CD4-positive, CD25-positive, alpha-beta regulatory T cell (primary cell): ENCODE results near the gene IDI1. TPM values are rescaled to one million over a fixed set of nuclear protein-coding genes. Genes with fewer than 3 reads are reported as not detected.
A peak's percentile ranks its signal among the peaks of the same experiment; 100 is the strongest.

Source experiments
- ATAC-seq, 2 donors: fragments of 150-1000 bp; cut with Tn5 transposase; one replicate each; pipeline ENCODE4 v1.10.0; 2021; ENCODE audit warnings: low read depth in 2 of 2, moderate number of reproducible peaks in 2 of 2, moderate library complexity in 1 of 2
- DNase-seq, 3 donors: peaks; one replicate each; pipeline versions ENCODE4 v3.0.0 to v3.0.0-alpha.2; 2012 to 2022; ENCODE audit warnings: mixed read lengths in 1 of 3
- H3K27ac ChIP-seq: one replicate; pipeline ENCODE4 v1.7.0; 2013; ENCODE audit warnings: mild to moderate bottlenecking, low read length; ENCODE audit not compliant: insufficient read depth, poor library complexity, severe bottlenecking
- H3K27me3 ChIP-seq: one replicate; pipeline ENCODE4 v1.7.0; 2013; ENCODE audit warnings: low read length; ENCODE audit not compliant: control insufficient read depth, insufficient read depth
- H3K36me3 ChIP-seq: one replicate; pipeline ENCODE4 v1.7.0; 2013; ENCODE audit warnings: mild to moderate bottlenecking, low read length, moderate library complexity; ENCODE audit not compliant: control insufficient read depth, insufficient read depth
- H3K4me1 ChIP-seq: 2 replicates; pipeline ENCODE4 v1.7.0; 2013; ENCODE audit warnings: mild to moderate bottlenecking, low read length; ENCODE audit not compliant: insufficient read depth, control insufficient read depth, poor library complexity, severe bottlenecking
- H3K4me3 ChIP-seq: one replicate; pipeline ENCODE4 v1.7.0; 2013; ENCODE audit warnings: low read depth, mild to moderate bottlenecking, low read length, moderate library complexity
- H3K9me3 ChIP-seq, 2 experiments: 1 replicate in 1 of 2; 2 replicates in 1 of 2; pipeline ENCODE4 v1.7.0; 2013; ENCODE audit warnings: low read length in 2 of 2, mild to moderate bottlenecking in 1 of 2, moderate library complexity in 1 of 2; ENCODE audit not compliant: control insufficient read depth in 2 of 2
- H3K27ac Mint-ChIP-seq, 3 donors: one replicate each; pipeline ENCODE4 v1.8.0; 2020 to 2022; ENCODE audit warnings: mild to moderate bottlenecking in 3 of 3, mixed read lengths in 3 of 3, moderate library complexity in 2 of 3
- H3K27me3 Mint-ChIP-seq: one replicate; pipeline ENCODE4 v1.8.0; 2022; ENCODE audit warnings: mild to moderate bottlenecking, mixed read lengths
- H3K36me3 Mint-ChIP-seq: one replicate; pipeline ENCODE4 v1.8.0; 2020; ENCODE audit warnings: mixed read lengths
- H3K4me1 Mint-ChIP-seq, 4 donors: one replicate each; pipeline ENCODE4 v1.8.0; 2020 to 2022; ENCODE audit warnings: mixed read lengths in 4 of 4, mild to moderate bottlenecking in 1 of 4
- H3K4me3 Mint-ChIP-seq, 4 donors: one replicate each; pipeline ENCODE4 v1.8.0; 2020 to 2022; ENCODE audit warnings: mild to moderate bottlenecking in 4 of 4, mixed read lengths in 4 of 4, moderate library complexity in 3 of 4
- H3K9me3 Mint-ChIP-seq, 7 donors: one replicate each; pipeline ENCODE4 v1.8.0; 2020 to 2022; ENCODE audit warnings: mixed read lengths in 7 of 7, mild to moderate bottlenecking in 3 of 7, moderate library complexity in 2 of 7
- polyA plus RNA-seq, 4 donors: library from polyadenylated mRNA; unstranded; fragments of 300-500 nt; fragmentation: Illumina TruSeq; gene quantifications; one replicate each; pipeline ENCODE4 v1.2.3, GENCODE V29; 2021
- total RNA-seq: library from RNA; stranded (reverse); gene quantifications from one replicate; pipeline ENCODE4 v1.2.3, GENCODE V29; 2022

The IDI1 gene
- total RNA-seq (179 TPM), polyA plus RNA-seq (10 to 100 TPM; 47.0 to 58.6 (median 49.9) TPM)

DNA sequence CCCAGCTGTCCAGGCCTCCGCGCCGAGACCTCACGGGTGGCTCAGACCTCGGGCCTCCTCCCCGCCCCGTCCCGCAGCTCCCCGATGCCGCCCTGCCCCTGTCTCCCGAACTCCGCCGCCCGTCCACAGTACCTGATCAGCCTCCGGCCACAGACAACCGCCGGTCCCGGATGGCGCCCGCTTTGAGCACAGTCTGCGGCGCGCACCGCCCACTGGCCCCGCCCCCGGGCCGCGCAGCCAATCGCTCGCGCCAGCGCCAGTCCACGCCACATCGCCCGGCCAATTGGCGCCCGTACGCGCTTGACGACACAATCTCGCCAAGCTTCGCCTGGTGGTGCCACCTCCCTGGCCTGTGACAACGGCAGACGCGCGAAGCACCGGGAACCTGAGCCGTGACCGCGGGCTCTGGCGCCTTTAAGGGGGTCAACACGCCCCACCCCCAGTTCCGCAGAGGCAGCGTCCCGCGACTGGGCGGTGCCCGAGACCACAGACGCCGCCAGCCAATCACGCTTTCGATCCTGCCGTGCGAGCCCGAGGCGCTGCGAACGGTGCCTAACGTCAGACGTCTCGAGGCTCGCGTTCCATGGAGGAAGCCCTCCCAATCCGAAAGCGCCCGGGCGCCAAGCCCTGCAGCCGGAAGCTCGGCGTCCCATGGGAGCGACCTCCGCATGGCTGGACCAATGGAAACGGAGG, at the start of gene IDI1:
IDI1 (minus strand) TSS at position 388 of the 693 bp plus-strand sequence; CDS start at position 272, 116 bp downstream.
- Histone ChIP-seq H3K9me3 (no peaks in the 10 kb centered on the region), H3K4me1 (peaks cover 51% of the 10 kb centered on the region), H3K4me3 (peak within 1 kb of the TSS; percentile 95), H3K27ac (peak within 1 kb of the TSS; percentile 99), H3K27me3 (no peaks in the 10 kb centered on the region), H3K36me3 (peaks cover 12% of the 10 kb centered on the region)
- Mint-ChIP-seq H3K27ac (peak within 1 kb of the TSS; percentile 98 to 99 (median 98)), H3K4me3 (peak within 1 kb of the TSS; percentile 94 to 99 (median 97)), H3K36me3 (no peaks in the 10 kb centered on the region), H3K4me1 (peaks cover 42 to 80% (median 60%) of the 10 kb centered on the region in 4 donors), H3K27me3 (no peaks in the 10 kb centered on the region), H3K9me3 (no peaks in the 10 kb centered on the region)
- DNase-seq (peak; percentile 95 to 98 (median 98)), ATAC-seq (peak; percentile 85 to 87)

DNA sequence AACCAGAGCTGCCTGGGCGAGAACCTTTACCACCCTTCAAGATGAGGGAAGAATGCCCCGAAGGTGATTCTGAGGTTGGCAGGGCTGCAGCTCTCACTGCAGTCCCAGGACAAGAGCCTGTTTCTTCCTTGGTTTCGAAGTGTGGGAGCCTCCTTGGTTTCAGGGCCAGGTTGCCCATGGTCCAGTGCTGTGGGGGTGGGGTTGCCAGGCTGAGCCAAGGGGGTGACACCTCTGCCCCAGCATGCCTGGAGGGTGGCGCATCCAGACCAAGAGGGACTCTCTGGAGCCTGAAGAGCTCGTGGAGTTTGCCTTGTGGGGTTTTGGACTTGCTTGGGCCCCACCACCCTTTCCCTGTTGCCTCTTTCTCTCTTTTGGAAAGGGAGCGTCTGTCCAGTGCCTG, 48.5 kb upstream of the IDI1 start:
- Mint-ChIP-seq H3K9me3 (no peaks in the 10 kb centered on the region), H3K4me3 (no peak overlapping the region), H3K36me3 (peaks cover 26% of the 10 kb centered on the region), H3K4me1 (peaks cover 0 to 11% (median 5%) of the 10 kb centered on the region in 4 donors), H3K27ac (peak overlapping the region in 1 of 3 donors; percentile 52), H3K27me3 (no peaks in the 10 kb centered on the region)
- no peak overlapping the region for H3K4me3 ChIP-seq
- no peaks in the 10 kb centered on the region for H3K27me3 ChIP-seq
- DNase-seq: no peak
- H3K36me3 ChIP-seq: peaks cover 92% of the 10 kb centered on the region
- no peaks in the 10 kb centered on the region for H3K9me3 ChIP-seq
- no peak for ATAC-seq
- H3K4me1 ChIP-seq: no peaks in the 10 kb centered on the region
- no peak overlapping the region for H3K27ac ChIP-seq

DNA sequence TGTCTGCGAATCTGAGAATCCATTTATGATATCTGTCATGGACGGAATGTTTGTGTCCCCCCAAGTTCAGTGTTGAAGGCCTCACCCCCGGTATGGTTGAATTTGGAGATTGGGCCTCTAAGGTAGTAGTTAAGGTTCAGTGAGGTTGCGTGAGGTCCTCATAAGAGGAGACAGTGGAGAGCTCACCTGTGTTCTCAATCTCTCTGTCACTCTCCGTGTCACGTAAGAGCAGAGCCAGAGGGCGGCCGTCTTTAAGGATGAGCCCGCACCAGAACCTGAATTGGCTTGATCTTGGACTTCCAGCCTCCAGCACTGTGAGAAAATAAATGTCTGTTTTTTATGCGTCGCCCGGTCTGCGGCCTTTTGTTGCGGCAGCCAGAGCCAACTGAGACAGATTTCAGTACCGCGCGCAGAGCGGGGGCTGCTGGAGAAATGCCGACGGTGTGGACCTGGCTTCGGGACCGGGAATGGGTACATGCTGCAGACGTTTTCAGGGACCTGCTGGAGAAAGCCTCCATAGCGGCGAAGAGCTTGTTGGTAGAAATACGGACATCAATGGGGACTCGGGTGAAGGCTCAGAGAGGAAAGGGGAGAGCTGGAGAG, 47.5 kb upstream of the IDI1 start:
- H3K27ac Mint-ChIP-seq: no peak overlapping the region
- Histone ChIP-seq H3K27ac (no peak overlapping the region), H3K4me3 (no peak overlapping the region), H3K27me3 (no peaks in the 10 kb centered on the region), H3K4me1 (no peaks in the 10 kb centered on the region), H3K9me3 (no peaks in the 10 kb centered on the region), H3K36me3 (peaks cover 85% of the 10 kb centered on the region)
- no peaks in the 10 kb centered on the region for H3K27me3 Mint-ChIP-seq
- ATAC-seq: no peak
- H3K4me3 Mint-ChIP-seq: no peak overlapping the region
- peaks cover 19% of the 10 kb centered on the region for H3K36me3 Mint-ChIP-seq
- no peak for DNase-seq
- no peaks in the 10 kb centered on the region for H3K9me3 Mint-ChIP-seq
- H3K4me1 Mint-ChIP-seq: peaks cover 0 to 5% (median 3%) of the 10 kb centered on the region in 4 donors

DNA sequence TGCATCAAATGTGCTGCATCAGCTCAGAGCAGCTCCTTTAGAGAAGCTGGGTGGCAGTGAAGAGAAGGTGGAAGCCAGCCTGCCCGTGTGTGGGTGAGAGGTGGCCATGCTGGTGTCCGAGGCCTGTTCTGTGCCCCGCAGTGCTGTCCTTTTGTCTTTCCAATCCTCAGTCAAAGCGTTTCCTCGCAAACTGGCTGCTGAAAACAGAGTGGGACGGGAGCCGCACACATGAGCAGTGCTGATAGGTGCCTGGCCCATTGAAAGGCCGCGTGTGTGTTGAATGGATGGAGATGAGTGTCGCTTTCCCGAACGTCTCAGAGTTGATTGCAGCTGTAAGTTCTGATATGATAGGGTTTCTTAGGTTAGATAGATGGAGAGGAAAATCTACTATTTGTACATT, 46.6 kb upstream of the IDI1 start:
- ATAC-seq: no peak
- Histone ChIP-seq H3K9me3 (no peaks in the 10 kb centered on the region), H3K4me3 (no peak overlapping the region), H3K36me3 (peaks cover 87% of the 10 kb centered on the region), H3K27me3 (no peaks in the 10 kb centered on the region), H3K4me1 (no peaks in the 10 kb centered on the region), H3K27ac (no peak overlapping the region)
- H3K4me3 Mint-ChIP-seq: no peak overlapping the region
- no peak for DNase-seq
- H3K4me1 Mint-ChIP-seq: peaks cover 0 to 5% (median 3%) of the 10 kb centered on the region in 4 donors
- no peaks in the 10 kb centered on the region for H3K27me3 Mint-ChIP-seq
- H3K36me3 Mint-ChIP-seq: peaks cover 16% of the 10 kb centered on the region
- no peaks in the 10 kb centered on the region for H3K9me3 Mint-ChIP-seq
- no peak overlapping the region for H3K27ac Mint-ChIP-seq

DNA sequence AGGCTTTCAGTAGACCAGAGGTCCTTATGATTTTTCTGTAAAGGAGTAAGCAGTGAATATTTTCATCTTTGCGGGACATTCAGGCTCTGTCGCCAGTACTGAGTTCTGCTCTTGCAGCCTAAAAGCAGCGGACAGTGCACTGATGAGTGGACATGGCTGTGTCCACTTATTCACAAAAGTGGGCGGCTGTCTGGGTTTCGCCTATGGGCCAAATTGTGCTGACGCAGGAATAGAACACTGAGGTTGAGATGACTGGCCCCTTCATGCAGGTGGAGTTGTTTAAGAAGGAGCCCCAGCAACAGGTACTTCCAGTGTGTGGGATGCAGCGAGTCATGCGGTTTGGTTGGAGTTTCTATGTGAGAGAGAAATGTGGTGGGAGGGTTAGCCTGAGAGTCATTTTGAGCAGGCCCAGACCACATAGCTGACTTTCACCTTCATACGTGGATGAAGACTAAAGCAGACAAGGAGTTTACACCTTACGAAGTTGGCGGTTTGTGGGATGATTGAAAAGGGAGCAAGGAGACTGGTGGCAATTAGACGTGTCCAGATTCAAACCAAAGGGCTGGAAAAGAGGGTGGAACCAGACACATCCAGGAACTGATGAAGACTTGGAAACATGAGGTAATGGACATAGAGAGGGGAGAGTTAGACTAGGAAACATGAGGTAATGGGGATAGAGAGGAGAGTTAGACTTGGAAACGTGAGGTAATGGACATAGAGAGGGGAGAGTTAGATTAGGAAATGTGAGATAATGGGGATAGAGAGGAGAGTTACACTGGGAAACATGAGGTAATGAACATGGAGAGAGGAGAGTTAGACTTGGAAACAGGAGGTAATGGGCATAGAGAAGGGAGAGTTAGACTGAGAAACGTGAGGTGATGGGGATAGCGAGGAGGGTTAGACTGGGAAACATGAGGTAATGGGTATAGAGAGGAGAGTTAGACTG, 45.5 kb upstream of the IDI1 start:
- Histone ChIP-seq H3K4me3 (no peak overlapping the region), H3K4me1 (no peaks in the 10 kb centered on the region), H3K36me3 (peaks cover 87% of the 10 kb centered on the region), H3K27me3 (no peaks in the 10 kb centered on the region), H3K27ac (no peak overlapping the region), H3K9me3 (no peaks in the 10 kb centered on the region)
- H3K4me3 Mint-ChIP-seq: no peak overlapping the region
- DNase-seq (peak in 1 of 3 donors; percentile 20), ATAC-seq (no peak)
- H3K27ac Mint-ChIP-seq: no peak overlapping the region
- H3K4me1 Mint-ChIP-seq: peaks cover 0 to 1% (median under 1%) of the 10 kb centered on the region in 4 donors
- no peaks in the 10 kb centered on the region for H3K9me3 Mint-ChIP-seq
- H3K27me3 Mint-ChIP-seq: no peaks in the 10 kb centered on the region
- peaks cover 20% of the 10 kb centered on the region for H3K36me3 Mint-ChIP-seq

DNA sequence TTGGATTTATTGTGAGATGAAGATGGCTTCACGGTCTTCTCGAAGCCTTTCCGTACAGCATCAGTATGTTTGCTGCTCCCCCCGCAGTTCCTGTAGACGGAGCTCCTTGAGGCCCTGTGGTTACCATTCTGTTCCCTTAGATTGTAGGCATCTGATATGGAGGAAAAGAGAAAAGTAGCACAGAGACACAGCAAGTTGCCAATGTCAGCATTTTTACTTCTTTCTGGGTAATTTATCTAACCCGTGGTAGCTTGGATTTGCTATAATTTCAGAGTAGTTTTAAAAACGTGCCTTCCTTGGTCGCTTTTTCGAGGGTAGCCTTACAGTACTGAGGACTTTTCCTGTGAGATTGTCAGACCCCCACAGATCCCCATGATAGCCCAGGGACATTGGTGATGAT, 44.8 kb upstream of the IDI1 start:
- Histone ChIP-seq H3K4me3 (no peak overlapping the region), H3K27me3 (no peaks in the 10 kb centered on the region), H3K36me3 (peaks cover 87% of the 10 kb centered on the region), H3K9me3 (no peaks in the 10 kb centered on the region), H3K27ac (no peak overlapping the region), H3K4me1 (no peaks in the 10 kb centered on the region)
- DNase-seq (no peak), ATAC-seq (no peak)
- H3K4me3 Mint-ChIP-seq: no peak overlapping the region
- no peak overlapping the region for H3K27ac Mint-ChIP-seq
- no peaks in the 10 kb centered on the region for H3K4me1 Mint-ChIP-seq
- H3K36me3 Mint-ChIP-seq: peaks cover 16% of the 10 kb centered on the region
- H3K9me3 Mint-ChIP-seq: no peaks in the 10 kb centered on the region
- H3K27me3 Mint-ChIP-seq: no peaks in the 10 kb centered on the region

DNA sequence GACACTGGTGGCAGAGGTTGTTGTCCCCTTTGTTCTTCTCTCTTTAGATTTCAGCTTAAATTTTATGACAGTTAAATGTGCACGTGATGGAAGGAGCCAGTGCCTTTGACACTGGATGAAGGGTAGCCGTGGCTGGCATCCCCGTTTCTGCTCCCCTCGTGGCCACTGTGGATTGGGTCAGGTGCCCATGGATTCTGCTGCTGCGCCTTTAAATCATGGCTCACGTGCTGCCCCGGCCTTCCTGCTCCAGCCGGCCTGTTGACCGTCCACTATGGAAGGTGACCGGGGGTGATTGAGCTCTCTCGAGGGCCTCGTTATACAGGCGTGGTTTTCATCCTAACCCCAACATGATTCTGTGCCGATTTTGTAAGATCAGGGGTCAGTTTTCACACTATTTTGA, 41.8 kb upstream of the IDI1 start:
- Mint-ChIP-seq H3K36me3 (peaks cover 29% of the 10 kb centered on the region), H3K4me3 (no peak overlapping the region), H3K27ac (no peak overlapping the region), H3K27me3 (no peaks in the 10 kb centered on the region), H3K4me1 (peaks cover 0 to 8% (median 5%) of the 10 kb centered on the region in 4 donors), H3K9me3 (no peaks in the 10 kb centered on the region)
- H3K36me3 ChIP-seq: peaks cover 89% of the 10 kb centered on the region
- no peak for DNase-seq
- H3K9me3 ChIP-seq: no peaks in the 10 kb centered on the region
- ATAC-seq: no peak
- H3K4me3 ChIP-seq: no peak overlapping the region
- no peak overlapping the region for H3K27ac ChIP-seq
- no peaks in the 10 kb centered on the region for H3K4me1 ChIP-seq
- no peaks in the 10 kb centered on the region for H3K27me3 ChIP-seq
